Occipital lobe (tissue), 2 donors: Measurements from ENCODE around the gene SLC35G2. TPM values are rescaled to one million over a fixed set of nuclear protein-coding genes. Genes with fewer than 3 reads are reported as not detected.
"Not testable (repeated sequence)": the region's sequence is repeated elsewhere in the genome, so short reads cannot be mapped to it uniquely, and the experiment has no call there.

Experiments
- DNase-seq: peaks from one replicate; lab custom pipeline; 2025; lab: John Stamatoyannopoulos, UW
- total RNA-seq: library from RNA; depleted of rRNA; stranded (reverse); fragments of >200 nt; gene quantifications from one replicate; pipeline ENCODE4 v1.2.3, GENCODE V29; 2014

SLC35G2 gene
- total RNA-seq, 1 donor from 2014 or later: 14.7 TPM

GRCh38 chr3:136885357-136886213 is 66.7 kb downstream of the SLC35G2 start:
- DNase-seq: no peak

- no peak for DNase-seq
Observed at GRCh38 chr3:136889947-136890346, 71.0 kb downstream of the SLC35G2 start.

- DNase-seq: no peak
Observed at GRCh38 chr3:136891934-136892855, 73.3 kb downstream of the SLC35G2 start.

GRCh38 chr3:136893848-136894443 is 75.0 kb downstream of the SLC35G2 start:
- no peak for DNase-seq

GRCh38 chr3:136897171-136897570 is 78.2 kb downstream of the SLC35G2 start:
- DNase-seq: not testable (repeated sequence)

- DNase-seq: no peak
Observed at GRCh38 chr3:136898549-136898948, 79.6 kb downstream of the SLC35G2 start.

- no peak for DNase-seq
Observed at GRCh38 chr3:136898954-136899353, 80.0 kb downstream of the SLC35G2 start.

GRCh38 chr3:136899622-136900158 is 80.8 kb downstream of the SLC35G2 start:
- no peak for DNase-seq

GRCh38 chr3:136900694-136901093 is 81.8 kb downstream of the SLC35G2 start:
- DNase-seq: not testable (repeated sequence)

GRCh38 chr3:136901391-136901790 is 82.5 kb downstream of the SLC35G2 start:
- DNase-seq: no peak

GRCh38 chr3:136902530-136902929 is 83.6 kb downstream of the SLC35G2 start:
- not testable (repeated sequence) for DNase-seq

- no peak for DNase-seq
Observed at GRCh38 chr3:136903899-136904298, 85.0 kb downstream of the SLC35G2 start.

- DNase-seq: no peak
Observed at GRCh38 chr3:136904746-136905145, 85.8 kb downstream of the SLC35G2 start.

Other genes with a start within 250 kb of the SLC35G2 start
- 80.8 TPM for gene STAG1, start 66.7 kb upstream of the SLC35G2 start, total RNA-seq
- gene NCK1, start 43.1 kb downstream of the SLC35G2 start, total RNA-seq: 40.7 TPM
- 0.62 TPM for gene IL20RB, start 138.9 kb downstream of the SLC35G2 start, total RNA-seq